Brain microvascular endothelial cell (primary cell): Measurements from ENCODE around the gene REEP3.

Experiments
- DNase-seq: peaks from one replicate; pipeline ENCODE4 v3.0.0-alpha.2; 2020
- H3K27ac ChIP-seq: fragments of 250-450 bp; sonication (Bioruptor Pico); 2 replicates; pipeline ENCODE4 v1.5.1; 2020; ENCODE audit warnings: mild to moderate bottlenecking, moderate library complexity
- H3K27me3 ChIP-seq: fragments of 250-450 bp; sonication (Bioruptor Pico); replicated peaks from 2 replicates; pipeline ENCODE4 v1.5.1; 2020; ENCODE audit warnings: mild to moderate bottlenecking
- H3K36me3 ChIP-seq: fragments of 250-450 bp; sonication (Bioruptor Pico); replicated peaks from 2 replicates; pipeline ENCODE4 v1.5.1; 2020; ENCODE audit warnings: mild to moderate bottlenecking
- H3K4me3 ChIP-seq: 2 replicates; pipeline ENCODE4 v1.5.1; 2011; ENCODE audit warnings: low read depth, mild to moderate bottlenecking, control low read depth, low read length, moderate library complexity
- in situ Hi-C: cut with HindIII; loops from 2 replicates; pipeline ENCODE4 v1.10.0; 2017; ENCODE audit warnings: low sequenced_read_pairs, low pct_ligation_motif_present
- TF ChIP-seq, protein P1 (sequence below): IDR thresholded peaks from 2 replicates; pipeline ENCODE4 v1.5.1; 2011; ENCODE audit warnings: low read depth, mild to moderate bottlenecking, moderate library complexity, low read length, control low read depth, inconsistent platforms; ENCODE audit errors: missing control alignments

The REEP3 gene

DNA sequence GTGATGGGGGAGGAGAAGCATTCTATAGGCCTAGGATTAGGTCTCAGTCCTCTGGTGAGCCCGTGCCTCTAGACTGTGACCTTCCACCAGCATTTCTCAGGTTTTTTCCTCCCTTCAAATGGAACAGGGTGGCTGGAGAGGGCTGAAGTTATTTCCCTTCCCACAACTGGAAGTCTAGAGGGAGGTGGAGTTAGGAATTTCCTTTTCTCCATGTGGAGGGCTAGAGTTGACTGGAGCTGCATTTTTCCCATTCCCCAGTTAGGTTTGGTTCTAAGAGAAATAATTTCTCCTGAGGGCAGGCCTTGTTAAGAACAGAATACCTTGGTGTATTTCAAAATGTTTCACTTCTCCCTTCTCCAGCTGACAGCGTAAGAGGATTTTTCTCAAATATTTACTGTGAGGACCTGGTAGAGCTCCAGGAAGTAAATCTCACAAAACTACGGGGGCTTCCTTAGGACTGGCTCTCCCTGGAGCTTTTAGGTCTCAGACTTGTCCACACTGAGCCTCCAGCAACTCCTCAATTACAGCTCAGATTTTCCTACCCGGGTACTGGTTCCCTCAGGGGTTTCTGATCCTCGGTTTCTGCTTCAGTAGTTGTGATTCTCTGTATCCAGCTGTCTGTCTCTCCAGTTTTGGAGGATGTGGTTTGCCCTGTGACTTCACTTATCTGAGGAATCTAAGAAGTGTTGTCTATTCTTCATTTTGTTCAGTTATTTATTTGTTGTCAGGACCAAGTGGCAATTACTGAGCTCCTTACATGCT lies 6.0 kb upstream of the REEP3 start:
- TF ChIP-seq, protein P1, sequence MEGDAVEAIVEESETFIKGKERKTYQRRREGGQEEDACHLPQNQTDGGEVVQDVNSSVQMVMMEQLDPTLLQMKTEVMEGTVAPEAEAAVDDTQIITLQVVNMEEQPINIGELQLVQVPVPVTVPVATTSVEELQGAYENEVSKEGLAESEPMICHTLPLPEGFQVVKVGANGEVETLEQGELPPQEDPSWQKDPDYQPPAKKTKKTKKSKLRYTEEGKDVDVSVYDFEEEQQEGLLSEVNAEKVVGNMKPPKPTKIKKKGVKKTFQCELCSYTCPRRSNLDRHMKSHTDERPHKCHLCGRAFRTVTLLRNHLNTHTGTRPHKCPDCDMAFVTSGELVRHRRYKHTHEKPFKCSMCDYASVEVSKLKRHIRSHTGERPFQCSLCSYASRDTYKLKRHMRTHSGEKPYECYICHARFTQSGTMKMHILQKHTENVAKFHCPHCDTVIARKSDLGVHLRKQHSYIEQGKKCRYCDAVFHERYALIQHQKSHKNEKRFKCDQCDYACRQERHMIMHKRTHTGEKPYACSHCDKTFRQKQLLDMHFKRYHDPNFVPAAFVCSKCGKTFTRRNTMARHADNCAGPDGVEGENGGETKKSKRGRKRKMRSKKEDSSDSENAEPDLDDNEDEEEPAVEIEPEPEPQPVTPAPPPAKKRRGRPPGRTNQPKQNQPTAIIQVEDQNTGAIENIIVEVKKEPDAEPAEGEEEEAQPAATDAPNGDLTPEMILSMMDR: no peak
- Histone ChIP-seq H3K27me3 (no peaks in the 10 kb centered on the region), H3K27ac (peak overlapping the region; percentile 86), H3K36me3 (no peaks in the 10 kb centered on the region), H3K4me3 (no peak overlapping the region)
- peak; percentile 80 for DNase-seq
- in situ Hi-C loops: no loop called here

DNA sequence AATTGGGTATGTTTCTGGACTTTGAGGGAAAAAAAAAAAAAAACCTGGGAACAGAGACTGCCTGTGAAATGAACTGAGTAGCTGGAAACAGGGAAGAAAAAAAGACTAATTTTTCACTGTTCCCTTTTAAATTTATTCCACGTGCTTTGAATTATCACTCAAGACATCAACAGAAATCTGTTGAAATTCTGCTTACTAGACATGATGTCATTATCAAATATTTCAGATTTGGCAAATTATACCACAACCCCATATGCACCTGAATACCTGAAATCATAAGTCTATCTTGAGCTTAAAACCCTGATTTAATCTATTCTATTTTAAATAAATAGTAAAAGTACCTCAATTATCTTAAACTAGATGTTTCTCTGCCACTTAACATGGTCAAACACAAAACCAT lies 5.0 kb upstream of the REEP3 start:
- in situ Hi-C loops: no loop called here
- H3K27ac ChIP-seq: peak overlapping the region; percentile 86
- H3K27me3 ChIP-seq: no peaks in the 10 kb centered on the region
- no peak overlapping the region for H3K4me3 ChIP-seq
- no peak for DNase-seq
- no peaks in the 10 kb centered on the region for H3K36me3 ChIP-seq
- TF ChIP-seq, protein P1: no peak

DNA sequence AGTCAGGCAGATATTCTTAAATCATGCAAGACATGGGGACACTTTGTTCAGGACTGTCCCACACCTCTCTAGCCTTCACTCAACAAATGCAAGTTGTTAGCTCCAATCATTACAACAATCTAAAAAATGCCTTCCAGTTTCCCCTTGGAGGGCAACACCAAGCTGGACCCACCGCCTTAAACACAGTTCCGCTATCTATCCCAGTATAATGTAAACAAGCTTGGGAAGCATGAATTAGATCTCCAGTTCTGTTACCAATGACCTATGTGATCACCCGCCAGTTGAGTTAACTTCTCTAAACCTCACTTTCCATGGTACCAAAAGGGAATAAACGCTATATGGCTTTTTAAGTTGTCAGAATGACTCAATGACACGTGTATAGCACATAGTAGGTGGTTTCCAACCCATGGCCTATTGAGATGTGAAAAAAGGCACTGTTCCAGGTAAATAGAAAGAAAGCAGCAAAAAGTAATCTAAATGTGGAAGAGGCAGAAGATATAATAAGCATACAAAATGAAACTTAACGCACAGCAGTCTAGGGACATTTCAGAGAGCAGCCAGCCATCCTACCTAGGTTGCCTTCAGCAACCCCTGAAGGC lies 2.4 kb upstream of the REEP3 start:
- in situ Hi-C loops: no loop called here

DNA sequence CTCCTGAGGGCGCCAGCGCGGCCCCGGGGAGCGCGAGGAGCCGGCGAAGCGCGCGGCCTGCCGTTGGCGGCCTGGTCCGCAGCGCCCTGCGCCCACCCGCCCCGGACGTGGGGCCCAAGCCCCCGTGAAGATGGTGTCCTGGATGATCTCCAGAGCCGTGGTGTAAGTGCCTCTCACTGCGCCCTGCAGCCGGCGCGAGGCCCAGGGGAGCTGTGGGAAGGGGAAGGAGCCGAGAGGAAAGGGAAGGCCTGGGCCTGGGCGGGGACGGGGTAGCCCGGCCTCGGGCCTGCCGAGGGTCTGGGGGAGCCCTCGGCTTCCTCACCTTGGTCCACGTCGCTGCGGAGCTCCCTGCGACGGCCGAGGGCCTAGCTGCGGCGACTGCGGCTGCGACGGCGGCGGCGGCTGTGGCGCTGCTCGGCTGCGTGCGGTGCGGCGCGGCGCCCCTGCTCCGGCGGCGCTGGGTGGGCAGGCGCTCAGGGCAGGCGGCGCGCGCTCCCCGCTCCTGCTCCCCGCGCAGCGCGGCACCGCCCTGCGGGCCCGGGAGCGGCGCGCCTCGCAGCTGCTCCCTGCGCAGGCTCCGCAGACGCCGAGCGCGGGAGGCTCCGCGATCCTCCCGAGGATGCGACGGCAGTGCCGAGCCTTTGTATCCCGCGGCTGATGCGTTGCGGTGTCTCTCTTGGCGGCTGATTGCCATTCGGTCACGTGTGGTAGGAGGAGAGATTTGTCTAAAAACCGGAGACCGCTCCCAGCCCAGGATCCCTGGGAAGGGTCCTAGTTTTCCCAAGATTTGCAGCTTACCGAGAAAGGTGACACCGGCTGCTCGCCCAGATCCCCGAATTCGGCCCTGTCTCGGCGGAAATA lies 445 bp downstream of the REEP3 start:
- Histone ChIP-seq H3K36me3 (peaks cover 2% of the 10 kb centered on the region), H3K27ac (peak overlapping the region; percentile 97), H3K27me3 (no peaks in the 10 kb centered on the region), H3K4me3 (peak overlapping the region; percentile 80)
- TF ChIP-seq, protein P1: no peak
- DNase-seq: peak; percentile 36
- in situ Hi-C loops: no loop called here

More for the DNA sequence above, 2.4 kb upstream of the REEP3 start:
- no peaks in the 10 kb centered on the region for H3K27me3 ChIP-seq
- no peak for DNase-seq
- TF ChIP-seq, protein P1: no peak
- no peak overlapping the region for H3K4me3 ChIP-seq
- peaks cover 2% of the 10 kb centered on the region for H3K36me3 ChIP-seq
- no peak overlapping the region for H3K27ac ChIP-seq

DNA sequence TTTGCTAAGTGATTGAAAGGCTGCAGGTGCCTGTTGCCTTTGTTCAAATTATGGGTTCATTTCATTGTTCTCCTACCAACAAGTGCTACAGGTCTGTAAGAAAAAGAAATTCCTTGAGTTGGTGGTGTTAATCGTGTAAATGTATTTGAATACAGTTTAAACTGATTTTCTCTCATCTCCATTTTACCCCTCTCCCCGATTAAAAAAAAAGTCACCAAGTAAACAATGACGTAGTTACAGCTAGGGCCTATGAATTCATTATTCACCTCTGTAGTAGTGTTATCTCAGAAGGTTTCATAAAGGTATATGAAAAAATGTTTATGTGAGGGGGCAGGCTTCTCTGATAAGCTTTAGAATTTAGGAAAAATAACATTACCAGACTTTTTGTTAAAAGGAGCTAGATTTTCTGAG lies 1.1 kb downstream of the REEP3 start:
- no peak for DNase-seq
- H3K36me3 ChIP-seq: peaks cover 2% of the 10 kb centered on the region
- peak overlapping the region; percentile 80 for H3K4me3 ChIP-seq
- TF ChIP-seq, protein P1: no peak
- H3K27me3 ChIP-seq: no peaks in the 10 kb centered on the region
- in situ Hi-C loops: no loop called here
- H3K27ac ChIP-seq: peak overlapping the region; percentile 97
